Choroid plexus epithelial cell (primary cell): ENCODE data around the gene MMP15.
"Not testable (repeated sequence)": the region's sequence is repeated elsewhere in the genome, so short reads cannot be mapped to it uniquely, and the experiment has no call there.

Source experiments
- DNase-seq: peaks from one replicate; pipeline ENCODE4 v3.0.0-alpha.2; 2010; ENCODE audit warnings: low read depth
- H3K4me3 ChIP-seq: 2 replicates; pipeline ENCODE4 v1.5.1; 2011; ENCODE audit warnings: low read depth, mild to moderate bottlenecking, control low read depth, low read length, moderate library complexity
- CTCF ChIP-seq: conservative IDR thresholded peaks from 2 replicates; pipeline ENCODE4 v1.5.1; 2011; ENCODE audit warnings: low read depth, mild to moderate bottlenecking, control low read depth, inconsistent platforms, low read length, moderate library complexity

The MMP15 gene

GRCh38 chr16:58094791-58095574 lies 69.4 kb downstream of the MMP15 start:
- DNase-seq = no peak
- no peak overlapping the region for H3K4me3 ChIP-seq
- TF ChIP-seq CTCF = no peak

- not testable (repeated sequence) for DNase-seq, H3K4me3 ChIP-seq
Measured at GRCh38 chr16:58095575-58095960, 70.0 kb downstream of the MMP15 start.

GRCh38 chr16:58096249-58096648 lies 70.7 kb downstream of the MMP15 start:
- DNase-seq = no peak
- H3K4me3 ChIP-seq = no peak overlapping the region
- TF ChIP-seq CTCF = no peak
